A172 (cell line): ENCODE data around the gene PLD4. TPM values are rescaled to one million over a fixed set of nuclear protein-coding genes. Genes with fewer than 3 reads are reported as not detected.
"Not testable (repeated sequence)": the region's sequence is repeated elsewhere in the genome, so short reads cannot be mapped to it uniquely, and the experiment has no call there.

Source experiments
- DNase-seq: peaks from one replicate; pipeline ENCODE4 v3.0.0-alpha.2; 2015; ENCODE audit warnings: low spot score
- total RNA-seq: library from RNA; depleted of rRNA; stranded (reverse); fragments of >200 nt; shearing (Covaris generic); gene quantifications from 2 replicates; pipeline ENCODE4 v1.2.3, GENCODE V29; 2014; rRNA removed

PLD4 gene
- not detected in 2 replicates for total RNA-seq

GRCh38 chr14:104924421-104925213, at the start of gene PLD4:
TSS of gene PLD4 (plus strand) at chr14:104924879. CDS start at chr14:104927141, 2,262 bp downstream.
- no peak for DNase-seq

- no peak for DNase-seq
Observed at GRCh38 chr14:104875412-104875751, 49.3 kb upstream of the PLD4 start.

GRCh38 chr14:104875811-104876210, 48.9 kb upstream of the PLD4 start:
- DNase-seq, result no peak

GRCh38 chr14:104876251-104876699, 48.4 kb upstream of the PLD4 start:
- DNase-seq, result peak; percentile 15

GRCh38 chr14:104877066-104877805, 47.4 kb upstream of the PLD4 start:
- no peak for DNase-seq

GRCh38 chr14:104877806-104878550, 46.7 kb upstream of the PLD4 start:
- DNase-seq, result no peak

GRCh38 chr14:104878582-104878981, 46.1 kb upstream of the PLD4 start:
- DNase-seq, result no peak

GRCh38 chr14:104879201-104879982, 45.3 kb upstream of the PLD4 start:
- no peak for DNase-seq

GRCh38 chr14:104879983-104880565, 44.6 kb upstream of the PLD4 start:
- no peak for DNase-seq

GRCh38 chr14:104880584-104881210, 44.0 kb upstream of the PLD4 start:
- no peak for DNase-seq

GRCh38 chr14:104881369-104881979, 43.2 kb upstream of the PLD4 start:
- no peak for DNase-seq

GRCh38 chr14:104882325-104882973, 42.2 kb upstream of the PLD4 start:
- DNase-seq, result peak; percentile 45

GRCh38 chr14:104882991-104883660, 41.6 kb upstream of the PLD4 start:
- no peak for DNase-seq

GRCh38 chr14:104883681-104884361, 40.9 kb upstream of the PLD4 start:
- DNase-seq, result no peak

GRCh38 chr14:104884381-104884780, 40.3 kb upstream of the PLD4 start:
- DNase-seq, result not testable (repeated sequence)

GRCh38 chr14:104885031-104885972, 39.4 kb upstream of the PLD4 start:
- no peak for DNase-seq

GRCh38 chr14:104885973-104886689, 38.5 kb upstream of the PLD4 start:
- DNase-seq, result no peak
